Measurements from ENCODE around the gene OR2A42.
"Not testable (repeated sequence)": the region's sequence is repeated elsewhere in the genome, so short reads cannot be mapped to it uniquely, and the experiment has no call there.

The OR2A42 gene

GRCh38 chr7:144239365-144239764 lies at the start of gene OR2A42:
Gene OR2A42, minus strand, starts transcription at chr7:144239605. Its CDS starts 6,762 bp downstream, at chr7:144232843.
- DNase-seq (ENCODE audit: extremely low read depth, low read depth); H3K4me3 ChIP-seq (replicated peaks; ENCODE audit: low read depth, low read length): not testable (repeated sequence)

GRCh38 chr7:144287171-144287784 lies 47.9 kb upstream of the OR2A42 start:
- H3K4me3 ChIP-seq (replicated peaks; ENCODE audit: low read depth, low read length); DNase-seq (ENCODE audit: extremely low read depth, low read depth): not testable (repeated sequence)

- H3K4me3 ChIP-seq (replicated peaks; ENCODE audit: low read depth, low read length), result not testable (repeated sequence)
Observed at GRCh38 chr7:144283716-144284115, 44.3 kb upstream of the OR2A42 start.

GRCh38 chr7:144282490-144282889 lies 43.1 kb upstream of the OR2A42 start:
- not testable (repeated sequence) for DNase-seq (ENCODE audit: extremely low read depth, low read depth); H3K4me3 ChIP-seq (replicated peaks; ENCODE audit: low read depth, low read length)

More at GRCh38 chr7:144283716-144284115, 44.3 kb upstream of the OR2A42 start:
- DNase-seq (ENCODE audit: extremely low read depth, low read depth), result not testable (repeated sequence)

- not testable (repeated sequence) for H3K4me3 ChIP-seq (replicated peaks; ENCODE audit: low read depth, low read length)
Observed at GRCh38 chr7:144281981-144282380, 42.6 kb upstream of the OR2A42 start.

GRCh38 chr7:144280010-144280409 lies 40.6 kb upstream of the OR2A42 start:
- not testable (repeated sequence) for H3K4me3 ChIP-seq (replicated peaks; ENCODE audit: low read depth, low read length)

More at GRCh38 chr7:144281981-144282380, 42.6 kb upstream of the OR2A42 start:
- not testable (repeated sequence) for DNase-seq (ENCODE audit: extremely low read depth, low read depth)

GRCh38 chr7:144275281-144275680 lies 35.9 kb upstream of the OR2A42 start:
- not testable (repeated sequence) for H3K4me3 ChIP-seq (replicated peaks; ENCODE audit: low read depth, low read length)

More at GRCh38 chr7:144280010-144280409, 40.6 kb upstream of the OR2A42 start:
- not testable (repeated sequence) for DNase-seq (ENCODE audit: extremely low read depth, low read depth)

GRCh38 chr7:144269188-144269587 lies 29.8 kb upstream of the OR2A42 start, which contains the start of gene CTAGE8:
Gene CTAGE8, minus strand, starts transcription at chr7:144269288. Its CDS starts 38 bp downstream, at chr7:144269250.
- H3K4me3 ChIP-seq (replicated peaks; ENCODE audit: low read depth, low read length); DNase-seq (ENCODE audit: extremely low read depth, low read depth): not testable (repeated sequence)

More at GRCh38 chr7:144275281-144275680, 35.9 kb upstream of the OR2A42 start:
- not testable (repeated sequence) for DNase-seq (ENCODE audit: extremely low read depth, low read depth)

- not testable (repeated sequence) for DNase-seq (ENCODE audit: extremely low read depth, low read depth); H3K4me3 ChIP-seq (replicated peaks; ENCODE audit: low read depth, low read length)
Observed at GRCh38 chr7:144264692-144265091, 25.3 kb upstream of the OR2A42 start, which contains the start of gene OR2A7. Gene OR2A7, minus strand, starts transcription at chr7:144264792. Its CDS starts 5,164 bp downstream, at chr7:144259628.

- not testable (repeated sequence) for H3K4me3 ChIP-seq (replicated peaks; ENCODE audit: low read depth, low read length); DNase-seq (ENCODE audit: extremely low read depth, low read depth)
Observed at GRCh38 chr7:144262128-144262527, 22.7 kb upstream of the OR2A42 start.

- not testable (repeated sequence) for H3K4me3 ChIP-seq (replicated peaks; ENCODE audit: low read depth, low read length); DNase-seq (ENCODE audit: extremely low read depth, low read depth)
Observed at GRCh38 chr7:144259067-144259466, 19.7 kb upstream of the OR2A42 start.

GRCh38 chr7:144256112-144256511 lies 16.7 kb upstream of the OR2A42 start:
- no peak overlapping the region for H3K4me3 ChIP-seq (replicated peaks; ENCODE audit: low read depth, low read length)
- DNase-seq (ENCODE audit: extremely low read depth, low read depth), result no peak
- TF ChIP-seq CTCF (IDR thresholded peaks at IDR 0.05; ENCODE audit: low read depth, low read length, missing control alignments), result no peak

- no peak for TF ChIP-seq CTCF (IDR thresholded peaks at IDR 0.05; ENCODE audit: low read depth, low read length, missing control alignments)
- H3K4me3 ChIP-seq (replicated peaks; ENCODE audit: low read depth, low read length), result no peak overlapping the region
- DNase-seq (ENCODE audit: extremely low read depth, low read depth), result no peak
Observed at GRCh38 chr7:144255471-144255897, 16.1 kb upstream of the OR2A42 start.

- DNase-seq (ENCODE audit: extremely low read depth, low read depth); H3K4me3 ChIP-seq (replicated peaks; ENCODE audit: low read depth, low read length): not testable (repeated sequence)
Observed at GRCh38 chr7:144252307-144252706, 12.9 kb upstream of the OR2A42 start.

- H3K4me3 ChIP-seq (replicated peaks; ENCODE audit: low read depth, low read length); DNase-seq (ENCODE audit: extremely low read depth, low read depth): not testable (repeated sequence)
Observed at GRCh38 chr7:144247674-144248330, 8.4 kb upstream of the OR2A42 start.

- not testable (repeated sequence) for DNase-seq (ENCODE audit: extremely low read depth, low read depth); H3K4me3 ChIP-seq (replicated peaks; ENCODE audit: low read depth, low read length)
Observed at GRCh38 chr7:144246967-144247366, 7.6 kb upstream of the OR2A42 start.
